ENCODE measurements around the gene SLC38A10. TPM values are rescaled to one million over a fixed set of nuclear protein-coding genes. Genes with fewer than 3 reads are reported as not detected.

Gene SLC38A10
- total RNA-seq, 1 donor from 2014 or later: 13.9 TPM

DNA sequence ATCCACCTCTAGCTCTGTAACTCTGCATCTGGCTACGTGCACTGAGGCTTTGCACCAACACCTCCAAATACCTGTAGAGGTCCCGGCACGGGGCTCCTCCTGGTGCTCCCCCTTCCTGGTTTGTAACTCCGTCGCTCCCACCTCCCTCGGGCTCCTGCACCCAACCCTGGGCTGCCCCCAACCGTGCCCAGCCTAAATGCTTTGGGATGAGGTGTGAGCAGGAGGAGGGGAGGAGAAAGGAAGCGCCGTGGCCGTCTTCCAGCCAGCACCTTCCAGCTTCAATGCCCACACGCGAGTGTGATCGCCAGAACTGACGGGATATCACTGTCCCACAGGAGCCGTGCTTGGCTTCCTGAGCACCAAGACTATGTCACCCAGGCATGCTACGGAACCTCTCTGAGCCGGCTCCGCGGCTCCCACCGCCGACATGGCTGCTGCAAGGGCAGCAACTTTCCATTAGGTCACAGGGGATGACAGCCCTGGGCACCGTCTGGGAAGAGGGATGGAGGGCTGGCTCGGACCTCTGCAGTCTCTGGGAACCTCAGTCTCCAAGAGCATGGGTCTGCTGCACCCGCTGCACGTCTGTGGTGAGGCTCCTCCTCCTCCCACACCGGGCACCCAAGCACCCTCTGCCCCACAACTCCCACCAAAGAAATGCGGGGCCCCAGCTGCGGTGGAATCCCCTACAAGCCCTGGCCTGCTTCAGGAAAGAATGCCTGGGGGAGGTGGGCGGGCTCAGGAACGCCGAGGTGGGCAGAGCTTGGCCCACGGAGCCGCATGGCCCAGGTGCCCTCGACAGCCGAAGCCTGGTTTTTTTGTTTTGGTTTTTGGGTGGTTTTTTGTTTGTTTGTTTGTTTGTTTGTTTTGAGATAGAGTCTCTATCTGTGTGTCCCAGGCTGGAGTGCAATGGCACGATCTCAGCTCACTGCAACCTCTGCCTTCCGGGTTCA lies 6.4 kb upstream of the SLC38A10 start:
- FAIRE-seq: no peak

DNA sequence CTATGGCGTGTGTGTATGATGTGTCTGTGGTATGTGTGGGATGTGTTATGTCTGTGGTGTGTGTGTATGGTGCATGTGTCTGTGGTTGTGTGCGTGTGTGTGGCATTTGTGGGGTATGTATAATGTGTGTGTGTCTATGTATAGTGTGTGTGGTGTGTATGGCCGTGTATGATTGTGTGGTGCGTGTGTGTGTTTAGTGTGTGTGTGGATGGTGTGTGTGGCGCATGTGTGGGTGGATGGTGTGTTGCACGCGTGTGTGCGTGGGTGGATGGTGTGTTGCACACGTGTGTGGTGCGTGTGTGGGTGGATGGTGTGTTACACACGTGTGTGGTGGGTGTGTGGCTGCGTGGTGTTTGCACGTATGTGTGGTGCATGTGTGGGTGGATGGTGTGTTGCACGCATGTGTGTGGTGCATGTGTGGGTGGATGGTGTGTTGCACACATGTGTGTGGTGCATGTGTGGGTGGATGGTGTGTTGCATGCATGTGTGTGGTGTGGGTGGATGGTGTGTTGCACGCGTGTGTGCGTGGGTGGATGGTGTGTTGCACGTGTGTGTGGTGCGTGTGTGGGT lies 5.6 kb upstream of the SLC38A10 start:
- FAIRE-seq (no peak), DNase-seq (ENCODE audit: low spot score in 2 of 2) (no peak)

More for the DNA sequence above, 6.4 kb upstream of the SLC38A10 start:
- no peak for DNase-seq (ENCODE audit: low spot score in 2 of 2)

DNA sequence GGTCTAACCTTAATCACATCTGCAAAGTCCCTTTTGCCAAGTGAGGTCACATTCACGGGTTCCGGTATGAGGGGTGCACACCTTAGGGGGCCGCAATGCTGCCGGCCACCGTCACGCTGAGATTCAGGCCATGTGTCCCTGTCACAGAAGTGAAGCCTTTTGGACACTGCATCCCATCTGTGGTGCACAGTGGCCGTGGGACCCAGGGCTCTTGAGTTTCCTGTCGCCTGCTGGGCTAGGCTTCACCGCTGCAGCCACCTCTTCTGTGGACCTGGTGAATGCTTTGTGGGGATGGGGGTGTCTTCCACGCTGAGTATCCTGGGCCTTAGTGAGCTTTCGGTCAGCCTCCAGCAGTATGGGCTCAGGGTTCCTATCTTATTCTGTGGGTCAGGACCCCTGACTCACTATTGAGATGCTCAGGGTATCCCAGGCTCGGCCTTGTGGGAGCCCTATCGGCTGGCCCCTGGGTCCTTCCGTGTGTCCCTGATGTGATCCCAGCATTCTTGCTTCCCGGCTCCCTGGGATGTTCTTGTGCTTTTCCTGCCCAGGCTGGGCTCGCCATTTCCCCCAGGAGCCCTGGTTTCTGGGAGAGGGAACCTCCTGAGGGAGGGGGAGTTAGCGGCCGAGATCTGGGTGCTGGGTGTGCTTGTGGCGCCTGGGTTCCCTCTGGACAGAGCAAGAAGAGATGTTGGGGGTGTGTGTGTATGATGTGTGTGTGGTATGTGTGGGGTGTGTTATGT lies 4.9 kb upstream of the SLC38A10 start:
- DNase-seq (ENCODE audit: low spot score in 2 of 2): no peak
- FAIRE-seq: no peak

DNA sequence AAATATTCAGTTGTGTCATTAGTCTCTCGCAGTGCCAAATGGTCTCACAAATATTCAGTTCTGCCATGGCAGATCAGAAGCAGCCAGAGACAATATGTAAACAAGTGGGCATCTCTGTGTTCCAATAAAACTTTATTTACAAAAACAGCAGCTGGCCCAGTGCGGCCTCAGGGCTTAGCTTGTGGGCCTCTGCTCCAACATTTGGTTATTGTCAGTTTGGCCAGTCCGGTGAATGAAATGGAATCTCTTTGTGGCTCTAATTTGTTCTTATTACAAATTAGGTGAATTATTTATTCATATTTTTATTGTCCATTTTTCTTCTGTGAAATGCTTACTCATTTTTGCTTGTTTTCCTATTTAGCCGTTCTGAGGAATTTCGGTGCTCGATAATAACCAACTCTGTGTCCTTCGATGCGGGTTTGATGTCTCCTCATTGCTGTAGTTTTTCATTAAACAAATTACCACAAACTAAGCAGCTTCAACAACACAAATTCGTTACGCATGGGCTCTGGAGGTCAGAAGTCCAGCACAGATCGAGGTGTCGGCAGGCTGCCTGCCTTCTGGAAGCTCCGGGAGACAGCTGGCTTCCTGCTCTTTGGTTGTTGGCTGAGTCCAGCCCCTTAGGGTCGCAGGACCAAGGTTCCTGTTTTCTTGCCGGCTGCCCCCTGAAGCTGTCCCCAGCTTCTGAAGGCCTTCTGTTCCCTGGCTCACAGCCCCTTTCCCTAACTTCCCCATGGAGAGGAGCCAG lies 4.1 kb upstream of the SLC38A10 start:
- FAIRE-seq (no peak), DNase-seq (ENCODE audit: low spot score in 2 of 2) (no peak)

DNA sequence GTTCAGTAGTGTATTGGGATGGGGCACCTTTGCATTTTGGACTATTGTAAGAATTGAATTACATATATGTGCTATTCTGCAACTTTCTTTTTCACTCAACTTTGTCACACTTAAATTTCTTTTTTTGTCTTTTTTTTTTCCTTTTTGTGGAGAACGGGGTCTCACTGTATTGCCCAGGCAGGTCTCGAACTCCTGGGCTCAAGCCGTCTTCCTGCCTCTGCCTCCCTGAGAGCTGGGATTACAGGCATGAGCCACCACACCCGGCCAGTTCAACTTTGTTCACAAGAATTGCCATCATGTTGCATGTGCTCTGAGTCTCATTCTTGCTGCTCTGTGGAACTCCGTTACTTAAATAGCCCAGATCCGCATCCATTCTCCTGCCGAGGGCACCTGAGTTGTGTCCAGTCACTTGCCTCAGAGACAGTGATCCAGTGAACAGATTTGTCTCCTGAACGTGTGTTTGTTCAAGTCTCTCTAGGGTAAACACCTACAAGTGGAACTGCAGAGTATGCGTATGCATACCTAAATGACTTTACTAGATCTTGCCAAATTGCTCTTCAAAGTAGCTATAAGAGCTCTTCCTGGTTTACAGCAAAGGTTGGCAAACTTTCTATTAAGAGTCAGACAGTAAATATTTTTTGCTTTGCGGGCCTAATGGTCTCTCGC lies 3.4 kb upstream of the SLC38A10 start:
- no peak for DNase-seq (ENCODE audit: low spot score in 2 of 2)
- no peak for FAIRE-seq

DNA sequence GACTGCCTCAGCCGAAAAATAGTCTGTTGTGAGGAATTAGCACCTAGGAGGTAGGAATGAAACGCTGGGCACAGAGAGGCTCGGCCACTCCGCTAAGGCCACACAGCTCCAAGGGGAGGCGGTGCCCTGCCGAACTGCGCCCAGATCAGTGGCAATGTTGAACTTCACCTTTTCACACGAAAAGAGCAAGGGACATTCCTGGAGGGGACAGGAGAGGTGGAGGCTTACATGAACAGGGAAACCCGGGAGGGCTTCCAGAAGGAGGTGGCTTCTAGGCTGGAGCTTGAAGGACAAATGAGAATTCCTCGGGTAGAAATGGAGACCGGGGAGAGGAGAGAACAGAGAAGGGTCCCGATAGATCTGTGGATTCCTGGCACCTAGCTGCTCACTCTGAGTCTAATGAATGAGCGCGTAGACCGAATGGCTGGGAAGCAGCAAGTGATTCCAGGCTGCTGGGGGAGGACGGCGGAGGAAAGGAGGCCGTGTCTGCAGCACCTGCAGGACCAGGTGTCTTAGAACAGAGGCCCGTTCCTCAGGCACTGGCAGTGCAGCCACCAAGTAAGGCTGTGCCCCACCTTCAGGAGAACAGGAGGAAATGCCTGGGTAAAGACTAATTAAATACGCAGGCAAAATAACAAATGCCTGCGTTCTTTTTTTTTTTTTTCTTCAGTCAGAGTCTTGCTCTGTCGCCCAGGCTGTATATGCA lies 722 bp upstream of the SLC38A10 start:
- DNase-seq (ENCODE audit: low spot score in 2 of 2): peak in 1 of 2 donors; percentile 64
- no peak for FAIRE-seq

DNA sequence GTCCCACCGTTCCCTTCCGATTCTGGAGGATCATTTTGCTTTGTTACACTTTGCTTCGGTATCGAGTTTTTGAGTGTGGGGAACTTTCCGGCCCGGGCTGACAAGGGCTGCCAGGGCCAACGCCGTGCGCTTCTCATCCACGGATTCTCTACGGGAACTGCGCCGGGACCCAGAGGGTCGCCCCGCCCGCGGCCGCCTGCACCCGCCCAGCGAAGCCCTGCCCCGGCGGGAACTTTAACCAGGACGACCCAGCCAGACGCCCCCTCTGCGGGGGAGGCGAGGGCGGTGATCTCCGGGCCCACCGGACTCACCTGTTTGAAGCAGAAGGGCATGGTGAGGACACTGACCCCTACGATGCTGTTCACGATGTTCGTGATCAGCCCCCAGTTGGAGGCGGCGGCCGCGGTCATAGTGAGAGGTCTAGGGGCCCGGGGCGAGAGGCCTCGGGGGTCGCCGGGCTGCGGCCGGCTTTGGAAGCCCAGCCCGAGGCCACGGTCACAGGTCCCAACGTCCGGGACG lies 536 bp downstream of the SLC38A10 start:
- FAIRE-seq (no peak), DNase-seq (ENCODE audit: low spot score in 2 of 2) (no peak)

DNA sequence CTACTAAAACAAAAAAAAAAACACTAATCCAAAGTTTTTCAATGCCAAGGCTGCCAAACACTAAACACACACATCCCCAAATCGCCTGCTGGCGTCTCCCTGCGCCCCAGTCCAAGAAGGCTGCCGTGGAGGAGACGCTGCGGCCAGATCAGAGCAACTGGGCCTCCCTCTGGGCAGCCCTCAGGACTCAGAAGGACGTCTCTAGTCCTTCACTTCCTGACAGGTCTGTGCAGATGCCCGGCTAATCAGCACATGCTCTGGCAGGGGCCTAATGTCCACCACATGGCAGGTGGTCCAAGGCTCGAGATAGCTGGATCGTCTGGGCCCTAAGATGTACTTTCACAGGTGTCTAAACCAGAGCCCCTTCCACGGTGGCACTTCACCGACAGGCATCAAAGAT lies 2.7 kb downstream of the SLC38A10 start:
- DNase-seq (ENCODE audit: low spot score in 2 of 2) (no peak), FAIRE-seq (no peak)

DNA sequence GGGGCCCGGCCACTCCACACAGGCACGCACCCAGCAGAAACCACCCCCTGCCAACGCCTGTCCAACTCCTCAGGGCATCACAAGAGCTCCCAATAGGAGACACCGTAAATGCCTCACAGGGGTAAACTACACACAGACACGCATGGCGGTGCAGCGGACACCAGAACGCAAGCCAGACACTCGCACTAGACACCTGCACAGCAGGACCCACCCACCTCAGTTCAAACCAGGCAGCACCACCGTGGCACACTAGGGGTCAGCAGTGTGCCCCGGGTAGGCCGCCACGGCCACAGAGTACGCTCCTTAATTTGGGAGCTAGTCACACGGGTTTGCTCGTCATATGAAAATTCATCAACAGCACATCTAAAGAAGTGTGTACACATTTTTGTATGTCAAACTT lies 3.4 kb downstream of the SLC38A10 start:
- FAIRE-seq: no peak
- peak; percentile 67 to 72 for DNase-seq (ENCODE audit: low spot score in 2 of 2)

DNA sequence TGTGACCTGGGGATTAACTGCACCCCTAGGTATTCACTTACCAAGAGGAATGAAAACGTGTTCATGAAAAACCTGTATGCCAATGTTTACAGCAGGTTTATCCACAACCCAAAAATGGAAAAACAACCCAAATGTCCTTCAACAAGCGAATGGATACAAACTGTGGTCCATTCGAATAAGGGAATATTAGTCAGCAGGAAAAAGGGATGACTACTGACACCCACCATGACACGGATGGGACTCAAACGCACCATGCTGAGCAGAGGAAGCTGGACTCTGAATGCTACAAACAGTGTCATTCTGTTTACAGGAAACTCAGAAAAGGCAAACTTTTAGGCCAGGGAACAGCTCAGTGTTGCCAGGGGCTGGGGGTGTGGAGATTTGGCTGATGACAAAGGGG lies 4.9 kb downstream of the SLC38A10 start:
- DNase-seq (ENCODE audit: low spot score in 2 of 2) (no peak), FAIRE-seq (no peak)

DNA sequence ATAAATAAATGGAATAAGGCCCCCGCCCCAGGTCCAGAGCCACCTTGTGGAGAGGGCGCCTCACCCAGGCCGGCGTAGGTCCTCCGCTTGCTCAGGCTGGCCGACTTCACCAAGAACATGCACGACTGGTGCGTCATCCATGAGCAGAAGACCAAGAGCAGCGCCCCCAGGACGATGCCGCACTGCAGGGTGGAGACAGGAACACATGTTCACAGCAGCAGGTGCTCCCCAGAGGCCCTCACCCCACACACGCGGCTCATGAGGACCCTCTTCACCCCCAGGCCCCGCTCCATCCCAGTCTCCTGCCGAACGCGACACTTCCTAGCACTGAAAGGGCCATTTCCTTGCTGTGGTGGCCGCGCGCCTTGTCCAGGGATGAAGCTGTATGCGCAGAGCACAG lies 5.5 kb downstream of the SLC38A10 start:
- no peak for DNase-seq (ENCODE audit: low spot score in 2 of 2)
- FAIRE-seq: no peak

DNA sequence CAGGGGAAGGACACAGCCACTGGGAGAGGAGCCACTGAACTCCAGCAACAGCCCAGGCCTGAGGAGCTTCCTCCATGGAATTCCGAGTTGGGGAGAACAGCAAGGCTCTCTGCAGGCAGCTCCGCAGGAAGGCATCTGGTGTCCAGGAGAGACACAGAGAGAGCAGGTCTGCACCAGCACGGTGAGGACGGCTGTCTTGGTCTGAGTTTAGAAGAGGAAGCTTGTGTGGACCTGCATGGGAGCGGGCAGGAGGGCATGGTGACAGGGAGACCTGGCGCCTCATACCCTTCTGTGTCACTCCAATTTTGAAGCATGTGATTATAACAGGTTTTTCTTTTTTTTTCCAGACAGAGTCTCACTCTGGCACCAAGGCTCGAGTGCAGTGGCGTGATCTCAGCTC lies 6.4 kb downstream of the SLC38A10 start:
- DNase-seq (ENCODE audit: low spot score in 2 of 2): no peak
- no peak for FAIRE-seq

DNA sequence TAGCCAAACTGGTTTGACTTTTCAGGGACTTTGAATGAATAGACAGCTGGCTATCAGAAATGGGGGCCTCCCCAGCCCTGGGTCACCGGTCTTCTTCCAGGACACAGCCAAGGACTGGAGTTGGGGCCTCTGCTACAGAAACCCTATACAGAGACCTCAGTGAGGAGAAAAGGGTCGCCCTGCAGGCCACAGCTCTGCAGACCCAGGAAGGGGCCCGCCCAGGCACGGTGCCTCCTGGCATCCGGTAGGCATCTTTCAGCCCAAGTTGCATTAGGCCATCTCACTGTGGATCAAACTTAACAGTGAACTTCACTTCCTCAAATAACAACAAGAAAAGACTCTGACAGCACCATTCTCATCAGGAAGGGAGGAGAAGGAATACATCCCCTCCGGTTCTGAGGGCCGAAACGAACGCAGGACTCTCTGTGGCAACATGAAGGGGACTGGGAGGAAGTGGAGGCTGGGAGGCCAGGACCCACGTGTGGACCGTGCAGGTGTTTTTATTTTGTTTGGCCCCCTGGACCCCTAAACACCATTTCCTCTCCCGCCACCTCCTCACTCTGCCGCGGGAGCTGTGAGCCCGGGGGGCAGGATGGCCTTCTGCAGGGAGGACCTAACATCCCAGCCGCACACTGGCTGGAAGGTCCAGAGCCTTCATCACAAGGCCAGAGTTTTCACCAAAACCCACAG lies 7.2 kb downstream of the SLC38A10 start:
- FAIRE-seq (no peak), DNase-seq (ENCODE audit: low spot score in 2 of 2) (no peak)

DNA sequence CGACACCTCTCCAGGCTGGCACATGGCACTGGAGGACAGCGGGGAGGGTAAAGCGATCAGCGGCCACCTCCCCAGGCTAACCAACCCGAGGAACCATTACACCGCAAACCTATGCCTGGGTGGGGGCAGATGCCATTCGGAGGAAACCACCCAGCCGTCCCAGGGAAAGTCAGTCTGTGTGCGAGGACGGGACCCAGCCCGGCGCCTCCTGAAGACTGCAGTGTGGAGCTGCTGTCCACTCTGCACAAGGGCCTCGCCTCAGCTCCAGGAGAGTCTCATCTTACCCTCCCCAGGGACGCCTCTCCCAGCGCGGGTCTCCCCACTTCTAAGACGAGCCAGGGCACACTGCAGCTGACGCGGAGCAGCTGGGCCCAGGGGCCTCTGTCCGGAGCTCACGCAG lies 8.0 kb downstream of the SLC38A10 start:
- no peak for FAIRE-seq

DNA sequence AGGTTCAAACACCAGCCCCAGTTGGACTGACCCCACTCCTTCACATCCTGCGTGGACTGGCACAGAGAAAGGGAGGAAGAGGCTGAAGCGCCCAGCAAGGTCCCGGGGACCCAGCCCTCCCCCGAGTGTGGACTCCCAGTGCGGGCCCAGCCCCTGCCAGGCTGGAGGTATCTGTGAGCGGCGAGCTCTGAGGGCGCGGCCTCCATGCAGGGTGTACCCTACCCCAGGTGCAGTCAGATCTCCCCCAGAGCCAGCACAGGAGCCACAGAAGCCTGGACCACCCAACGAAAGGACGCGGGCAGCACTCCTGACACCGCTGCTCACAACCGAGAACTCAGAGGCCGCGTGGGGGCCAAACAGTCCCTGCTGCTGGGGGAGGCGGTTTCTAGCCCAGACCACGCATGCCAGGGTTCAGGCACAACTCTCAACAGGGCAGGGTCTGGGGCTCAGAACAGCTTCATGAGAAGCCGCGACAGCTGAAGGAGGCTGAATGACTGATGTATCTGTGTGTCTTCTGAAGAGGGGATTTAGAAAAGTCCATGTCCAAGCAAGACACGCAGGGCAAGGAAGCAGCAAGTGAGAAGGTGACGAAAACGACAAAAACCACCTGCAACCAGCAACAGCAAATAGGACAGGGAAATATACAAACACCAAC lies 8.5 kb downstream of the SLC38A10 start:
- DNase-seq (ENCODE audit: low spot score in 2 of 2): no peak
- no peak for FAIRE-seq

More for the DNA sequence above, 8.0 kb downstream of the SLC38A10 start:
- DNase-seq (ENCODE audit: low spot score in 2 of 2): no peak

DNA sequence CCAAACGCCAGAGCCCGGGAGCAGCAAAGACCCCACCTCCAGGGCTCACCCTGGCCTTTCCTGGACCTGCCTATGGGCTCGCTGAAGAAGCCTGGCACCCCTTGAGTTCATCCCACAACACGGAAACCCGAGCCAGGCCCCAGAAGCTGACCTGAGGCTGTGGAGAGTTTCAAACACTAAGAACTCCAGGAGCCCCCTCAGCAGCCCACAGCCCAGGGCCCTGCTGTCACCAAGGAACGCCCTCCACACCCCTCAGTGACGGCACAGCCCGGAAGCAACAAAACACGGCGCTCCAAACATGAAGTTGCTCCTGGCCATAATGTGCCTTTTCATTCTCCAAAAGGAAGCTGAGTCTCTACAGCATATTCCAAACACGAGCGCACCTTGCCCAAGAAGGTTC lies 9.2 kb downstream of the SLC38A10 start:
- no peak for DNase-seq (ENCODE audit: low spot score in 2 of 2)
- FAIRE-seq: no peak

DNA sequence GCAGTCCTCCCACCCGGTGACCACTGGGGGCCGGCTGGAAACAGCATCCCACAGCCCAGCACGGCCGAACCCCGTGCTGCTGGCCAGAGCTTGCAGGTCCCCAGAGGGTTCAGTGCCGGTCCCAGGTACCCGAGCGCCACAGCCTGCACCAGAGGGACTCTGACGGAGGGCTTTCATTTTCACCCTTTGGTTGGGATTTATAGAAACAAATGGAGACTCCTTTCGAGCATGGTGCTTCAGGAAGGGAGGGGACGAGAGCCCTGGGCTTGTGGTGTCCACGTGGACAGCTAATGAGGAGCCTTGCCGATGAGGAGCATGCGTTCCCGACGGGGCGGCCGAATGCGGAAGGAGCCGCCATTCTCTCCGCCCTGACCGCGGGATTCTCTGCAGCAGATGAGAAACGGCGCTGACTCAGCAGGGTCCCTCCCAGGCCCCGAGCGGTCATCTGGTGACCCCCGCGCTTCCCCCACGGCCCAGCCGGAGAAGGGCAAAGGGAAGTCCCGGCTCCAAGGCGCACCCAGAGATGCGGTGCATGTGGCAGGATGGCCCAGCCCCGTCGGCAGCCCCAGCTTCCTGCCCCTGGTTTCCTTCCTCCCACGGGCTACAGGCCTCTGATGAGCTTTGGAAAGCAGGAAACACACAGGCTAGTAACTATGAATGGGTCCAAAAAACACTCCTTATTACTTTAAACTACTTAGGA lies 9.8 kb downstream of the SLC38A10 start:
- no peak for FAIRE-seq
- DNase-seq (ENCODE audit: low spot score in 2 of 2): peak in 1 of 2 donors; percentile 65
